GM23338 (cell line): Measurements from ENCODE around the gene ARF1.

Experiments used
- CREB1 ChIP-seq: fragments of 250-450 bp; sonication (Bioruptor Pico); IDR thresholded peaks from 2 replicates; pipeline ENCODE4 v1.5.0; 2020; ENCODE audit warnings: low read depth, mild to moderate bottlenecking, moderate library complexity
- EZH2 ChIP-seq: fragments of 200-600 bp; sonication (generic); IDR thresholded peaks from one replicate; pipeline ENCODE4 v1.8.0; 2017; ENCODE audit warnings: antibody characterized with exemption, mild to moderate bottlenecking, low read depth; ENCODE audit not compliant: unreplicated experiment
- EZH2phosphoT487 ChIP-seq: fragments of 200-600 bp; sonication (generic); IDR thresholded peaks from one replicate; pipeline ENCODE4 v1.8.1; 2018; ENCODE audit warnings: antibody characterized with exemption; ENCODE audit not compliant: unreplicated experiment
- JUNB ChIP-seq: IDR thresholded peaks from one replicate; pipeline ENCODE4 v1.6.1; 2016; ENCODE audit warnings: antibody characterized with exemption; ENCODE audit not compliant: unreplicated experiment
- NANOG ChIP-seq: IDR thresholded peaks from 2 replicates; pipeline ENCODE4 v1.6.1; 2016; ENCODE audit warnings: antibody characterized with exemption, borderline replicate concordance
- POLR2AphosphoS5 ChIP-seq: IDR thresholded peaks from 2 replicates; pipeline ENCODE4 v1.6.1; 2016; ENCODE audit warnings: antibody characterized with exemption, low read depth
- STAT1 ChIP-seq: IDR thresholded peaks from one replicate; pipeline ENCODE4 v1.6.1; 2016; ENCODE audit warnings: antibody characterized with exemption; ENCODE audit not compliant: unreplicated experiment
- ZNF114 ChIP-seq: fragments of 250-450 bp; sonication (Bioruptor Pico); IDR thresholded peaks from 2 replicates; pipeline ENCODE4 v1.5.0; 2020; ENCODE audit warnings: mild to moderate bottlenecking, moderate library complexity
- TF ChIP-seq, protein P1 (sequence below), 2 experiments: fragments of 200-600 bp in 1 of 2; sonication (generic) in 1 of 2; conservative IDR thresholded peaks; 2 replicates each; pipeline versions ENCODE4 v1.5.1 to v1.6.1; 2016 to 2017; ENCODE audit warnings: antibody characterized with exemption in 2 of 2, low read depth in 2 of 2, mild to moderate bottlenecking in 2 of 2, moderate library complexity in 1 of 2
- TF ChIP-seq, protein P2 (sequence below): IDR thresholded peaks from one replicate; pipeline ENCODE4 v1.6.1; 2018; ENCODE audit warnings: antibody characterized with exemption; ENCODE audit not compliant: unreplicated experiment
- TF ChIP-seq, protein P3 (sequence below): IDR thresholded peaks from 2 replicates; pipeline ENCODE4 v1.6.1; 2016; ENCODE audit warnings: antibody characterized with exemption

DNA sequence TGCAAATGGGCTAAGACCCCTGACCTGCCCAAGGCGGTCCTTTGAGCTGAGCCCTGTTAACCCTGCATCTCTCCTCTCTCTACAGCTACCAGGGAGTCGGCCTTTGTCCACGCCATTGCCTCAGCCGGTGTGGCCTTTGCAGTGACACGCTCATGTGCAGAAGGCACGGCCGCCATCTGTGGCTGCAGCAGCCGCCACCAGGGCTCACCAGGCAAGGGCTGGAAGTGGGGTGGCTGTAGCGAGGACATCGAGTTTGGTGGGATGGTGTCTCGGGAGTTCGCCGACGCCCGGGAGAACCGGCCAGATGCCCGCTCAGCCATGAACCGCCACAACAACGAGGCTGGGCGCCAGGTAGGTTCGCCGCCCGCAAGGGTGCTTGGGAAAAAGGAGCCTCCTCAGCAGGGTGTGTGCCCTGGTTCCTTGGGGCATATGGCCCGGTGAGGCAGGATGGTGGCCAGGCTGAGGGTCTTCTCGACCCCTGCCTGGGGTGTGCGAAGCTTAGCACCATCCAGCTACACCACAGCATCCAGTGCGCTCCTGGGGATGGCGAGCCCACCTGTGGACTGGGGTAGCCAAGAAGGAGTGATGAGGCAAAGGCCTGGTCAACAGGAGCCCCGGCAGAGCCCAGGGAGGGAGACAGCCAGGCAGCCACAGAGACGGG is 31.8 kb upstream of the ARF1 start:
- TF ChIP-seq, protein P1, sequence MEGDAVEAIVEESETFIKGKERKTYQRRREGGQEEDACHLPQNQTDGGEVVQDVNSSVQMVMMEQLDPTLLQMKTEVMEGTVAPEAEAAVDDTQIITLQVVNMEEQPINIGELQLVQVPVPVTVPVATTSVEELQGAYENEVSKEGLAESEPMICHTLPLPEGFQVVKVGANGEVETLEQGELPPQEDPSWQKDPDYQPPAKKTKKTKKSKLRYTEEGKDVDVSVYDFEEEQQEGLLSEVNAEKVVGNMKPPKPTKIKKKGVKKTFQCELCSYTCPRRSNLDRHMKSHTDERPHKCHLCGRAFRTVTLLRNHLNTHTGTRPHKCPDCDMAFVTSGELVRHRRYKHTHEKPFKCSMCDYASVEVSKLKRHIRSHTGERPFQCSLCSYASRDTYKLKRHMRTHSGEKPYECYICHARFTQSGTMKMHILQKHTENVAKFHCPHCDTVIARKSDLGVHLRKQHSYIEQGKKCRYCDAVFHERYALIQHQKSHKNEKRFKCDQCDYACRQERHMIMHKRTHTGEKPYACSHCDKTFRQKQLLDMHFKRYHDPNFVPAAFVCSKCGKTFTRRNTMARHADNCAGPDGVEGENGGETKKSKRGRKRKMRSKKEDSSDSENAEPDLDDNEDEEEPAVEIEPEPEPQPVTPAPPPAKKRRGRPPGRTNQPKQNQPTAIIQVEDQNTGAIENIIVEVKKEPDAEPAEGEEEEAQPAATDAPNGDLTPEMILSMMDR (conservative IDR thresholded peaks at IDR 0.05; ENCODE audit: low read depth in 2 of 2): no peak
- TF ChIP-seq, protein P2, sequence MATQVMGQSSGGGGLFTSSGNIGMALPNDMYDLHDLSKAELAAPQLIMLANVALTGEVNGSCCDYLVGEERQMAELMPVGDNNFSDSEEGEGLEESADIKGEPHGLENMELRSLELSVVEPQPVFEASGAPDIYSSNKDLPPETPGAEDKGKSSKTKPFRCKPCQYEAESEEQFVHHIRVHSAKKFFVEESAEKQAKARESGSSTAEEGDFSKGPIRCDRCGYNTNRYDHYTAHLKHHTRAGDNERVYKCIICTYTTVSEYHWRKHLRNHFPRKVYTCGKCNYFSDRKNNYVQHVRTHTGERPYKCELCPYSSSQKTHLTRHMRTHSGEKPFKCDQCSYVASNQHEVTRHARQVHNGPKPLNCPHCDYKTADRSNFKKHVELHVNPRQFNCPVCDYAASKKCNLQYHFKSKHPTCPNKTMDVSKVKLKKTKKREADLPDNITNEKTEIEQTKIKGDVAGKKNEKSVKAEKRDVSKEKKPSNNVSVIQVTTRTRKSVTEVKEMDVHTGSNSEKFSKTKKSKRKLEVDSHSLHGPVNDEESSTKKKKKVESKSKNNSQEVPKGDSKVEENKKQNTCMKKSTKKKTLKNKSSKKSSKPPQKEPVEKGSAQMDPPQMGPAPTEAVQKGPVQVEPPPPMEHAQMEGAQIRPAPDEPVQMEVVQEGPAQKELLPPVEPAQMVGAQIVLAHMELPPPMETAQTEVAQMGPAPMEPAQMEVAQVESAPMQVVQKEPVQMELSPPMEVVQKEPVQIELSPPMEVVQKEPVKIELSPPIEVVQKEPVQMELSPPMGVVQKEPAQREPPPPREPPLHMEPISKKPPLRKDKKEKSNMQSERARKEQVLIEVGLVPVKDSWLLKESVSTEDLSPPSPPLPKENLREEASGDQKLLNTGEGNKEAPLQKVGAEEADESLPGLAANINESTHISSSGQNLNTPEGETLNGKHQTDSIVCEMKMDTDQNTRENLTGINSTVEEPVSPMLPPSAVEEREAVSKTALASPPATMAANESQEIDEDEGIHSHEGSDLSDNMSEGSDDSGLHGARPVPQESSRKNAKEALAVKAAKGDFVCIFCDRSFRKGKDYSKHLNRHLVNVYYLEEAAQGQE: no peak
- TF ChIP-seq EZH2 (no peak), POLR2AphosphoS5 (no peak), CREB1 (CRISPR knock-in tag) (no peak), ZNF114 (CRISPR knock-in tag) (no peak), STAT1 (no peak), NANOG (no peak), EZH2phosphoT487 (no peak), JUNB (no peak)
- TF ChIP-seq, protein P3, sequence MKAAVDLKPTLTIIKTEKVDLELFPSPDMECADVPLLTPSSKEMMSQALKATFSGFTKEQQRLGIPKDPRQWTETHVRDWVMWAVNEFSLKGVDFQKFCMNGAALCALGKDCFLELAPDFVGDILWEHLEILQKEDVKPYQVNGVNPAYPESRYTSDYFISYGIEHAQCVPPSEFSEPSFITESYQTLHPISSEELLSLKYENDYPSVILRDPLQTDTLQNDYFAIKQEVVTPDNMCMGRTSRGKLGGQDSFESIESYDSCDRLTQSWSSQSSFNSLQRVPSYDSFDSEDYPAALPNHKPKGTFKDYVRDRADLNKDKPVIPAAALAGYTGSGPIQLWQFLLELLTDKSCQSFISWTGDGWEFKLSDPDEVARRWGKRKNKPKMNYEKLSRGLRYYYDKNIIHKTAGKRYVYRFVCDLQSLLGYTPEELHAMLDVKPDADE: no peak
